IMR-90 (cell line): ENCODE measurements around the gene GPRASP1. TPM values are rescaled to one million over a fixed set of nuclear protein-coding genes. Genes with fewer than 3 reads are reported as not detected.
A peak's percentile ranks its signal among the peaks of the same experiment; 100 is the strongest.

Experiments
- ATAC-seq: fragments of 200-7000 bp; cut with Tn5 transposase; 2 replicates; pipeline ENCODE4 v1.9.1; 2020; ENCODE audit warnings: low read depth, mild to moderate bottlenecking, moderate library complexity
- BruUV-seq: library from RNA; stranded (reverse); fragments of 400-500 nt; replicated peaks from 2 replicates; lab custom pipeline; 2021; lab: Mats Ljungman, UMichigan
- CTCF ChIA-PET: fragments of 300-600 bp; formaldehyde crosslinking; extraction: SDS; loops from one replicate; lab custom pipeline; 2021; ENCODE audit warnings: antibody characterized with exemption; lab: Yijun Ruan, JAX
- POLR2A ChIA-PET: fragments of 300-600 bp; sonication (Branson Sonifier 250); formaldehyde crosslinking; loops from one replicate; lab custom pipeline; 2022; ENCODE audit warnings: antibody characterized with exemption; ENCODE audit not compliant: unreplicated experiment; lab: Charles Lee
- DNase-seq: peaks from one replicate; pipeline ENCODE4 v3.0.0; 2013
- H2AFZ ChIP-seq: replicated peaks from 2 replicates; pipeline ENCODE3; 2013; ENCODE audit warnings: low read length, mild to moderate bottlenecking; ENCODE audit not compliant: poor library complexity
- H2AK5ac ChIP-seq: 2 replicates; pipeline ENCODE4 v1.6.1; 2013; ENCODE audit warnings: low read depth, low read length, inconsistent platforms
- H2AK9ac ChIP-seq: replicated peaks from 2 replicates; pipeline ENCODE3; 2013; ENCODE audit warnings: mild to moderate bottlenecking, low read depth, low read length, moderate library complexity; ENCODE audit not compliant: poor library complexity
- H2BK120ac ChIP-seq: 2 replicates; pipeline ENCODE4 v1.6.1; 2013; ENCODE audit warnings: low read depth, low read length, inconsistent platforms
- H2BK15ac ChIP-seq: 3 replicates; pipeline ENCODE4 v1.6.1; 2013; ENCODE audit warnings: low read depth, low read length, inconsistent platforms
- H2BK20ac ChIP-seq: 2 replicates; pipeline ENCODE4 v1.6.1; 2013; ENCODE audit warnings: low read depth, mild to moderate bottlenecking, inconsistent platforms, low read length, moderate library complexity
- H2BK5ac ChIP-seq: 2 replicates; pipeline ENCODE4 v1.6.1; 2013; ENCODE audit warnings: mild to moderate bottlenecking, low read depth, low read length, inconsistent platforms; ENCODE audit not compliant: poor library complexity, severe bottlenecking
- H3K14ac ChIP-seq: replicated peaks from 2 replicates; pipeline ENCODE4 v1.6.1; 2013; ENCODE audit warnings: low read depth, low read length, inconsistent platforms
- H3K18ac ChIP-seq: 2 replicates; pipeline ENCODE4 v1.6.1; 2013; ENCODE audit warnings: low read depth, low read length, control low read depth
- H3K23ac ChIP-seq: 2 replicates; pipeline ENCODE4 v1.6.1; 2013; ENCODE audit warnings: low read depth, low read length, inconsistent platforms
- H3K27ac ChIP-seq: 2 replicates; pipeline ENCODE4 v1.5.1; 2013; ENCODE audit warnings: mild to moderate bottlenecking, control low read depth, low read length; ENCODE audit not compliant: insufficient read depth
- H3K27me3 ChIP-seq: 2 replicates; pipeline ENCODE4 v1.6.1; 2013; ENCODE audit warnings: low read length; ENCODE audit not compliant: control insufficient read depth, insufficient read depth
- H3K36me3 ChIP-seq: 2 replicates; pipeline ENCODE4 v1.6.1; 2013; ENCODE audit warnings: low read length, mixed read lengths; ENCODE audit not compliant: control insufficient read depth, insufficient read depth
- H3K4ac ChIP-seq: 2 replicates; pipeline ENCODE4 v1.6.1; 2013; ENCODE audit warnings: low read depth, low read length, inconsistent platforms
- H3K4me1 ChIP-seq: 2 replicates; pipeline ENCODE4 v1.6.1; 2013; ENCODE audit warnings: low read length, mixed read lengths; ENCODE audit not compliant: control insufficient read depth, insufficient read depth
- H3K4me2 ChIP-seq: 2 replicates; pipeline ENCODE4 v1.6.1; 2013; ENCODE audit warnings: low read depth, mild to moderate bottlenecking, control low read depth, low read length, moderate library complexity
- H3K4me3 ChIP-seq: 2 replicates; pipeline ENCODE4 v1.5.1; 2013; ENCODE audit warnings: low read depth, mild to moderate bottlenecking, control low read depth, low read length, moderate library complexity; ENCODE audit not compliant: insufficient read depth
- H3K56ac ChIP-seq: 2 replicates; pipeline ENCODE4 v1.6.1; 2013; ENCODE audit warnings: low read length, inconsistent platforms; ENCODE audit not compliant: insufficient read depth; ENCODE audit errors: extremely low read depth
- H3K79me1 ChIP-seq, 2 experiments: 2 replicates each; pipeline ENCODE4 v1.6.1; 2013; ENCODE audit warnings: low read length in 2 of 2, inconsistent platforms in 1 of 2, low read depth in 1 of 2
- H3K9ac ChIP-seq: 2 replicates; pipeline ENCODE4 v1.6.1; 2013; ENCODE audit warnings: low read depth, low read length, control low read depth
- H3K9me1 ChIP-seq: 2 replicates; pipeline ENCODE4 v1.6.1; 2013; ENCODE audit warnings: low read length, inconsistent platforms; ENCODE audit not compliant: insufficient read depth
- H3K9me3 ChIP-seq: 2 replicates; pipeline ENCODE4 v1.6.1; 2013; ENCODE audit warnings: low read length; ENCODE audit not compliant: control insufficient read depth, insufficient read depth
- H4K20me1 ChIP-seq: 2 replicates; pipeline ENCODE4 v1.6.1; 2013; ENCODE audit warnings: low read length, inconsistent platforms; ENCODE audit not compliant: insufficient read depth
- H4K5ac ChIP-seq: 2 replicates; pipeline ENCODE4 v1.6.1; 2013; ENCODE audit warnings: mild to moderate bottlenecking, low read depth, low read length, control low read depth
- H4K8ac ChIP-seq, 2 experiments: 2 replicates each; pipeline ENCODE4 v1.6.1; 2013; ENCODE audit warnings: low read depth in 2 of 2, low read length in 2 of 2, control low read depth in 1 of 2, inconsistent platforms in 1 of 2
- H4K91ac ChIP-seq: 2 replicates; pipeline ENCODE4 v1.6.1; 2013; ENCODE audit warnings: low read depth, low read length, inconsistent platforms; ENCODE audit not compliant: insufficient read depth
- CHD1 ChIP-seq: IDR thresholded peaks from 2 replicates; pipeline ENCODE4 v1.6.1; 2012; ENCODE audit warnings: low read depth, low read length, improper control_type of control experiment
- CTCF ChIP-seq: conservative IDR thresholded peaks from 2 replicates; pipeline ENCODE4 v1.5.1; 2012; ENCODE audit warnings: mild to moderate bottlenecking, low read depth, low read length, improper control_type of control experiment
- MAFK ChIP-seq: IDR thresholded peaks from 2 replicates; pipeline ENCODE4 v1.6.1; 2012; ENCODE audit warnings: low read depth, low read length, improper control_type of control experiment
- MXI1 ChIP-seq: IDR thresholded peaks from 2 replicates; pipeline ENCODE4 v1.6.1; 2012; ENCODE audit warnings: low read depth, mild to moderate bottlenecking, low read length, moderate library complexity, borderline replicate concordance
- NFE2L2 ChIP-seq: fragments of 150-350 bp; IDR thresholded peaks from 2 replicates; pipeline ENCODE4 v1.6.1; 2016; ENCODE audit warnings: low read depth, mild to moderate bottlenecking, low read length
- RAD21 ChIP-seq: IDR thresholded peaks from 2 replicates; pipeline ENCODE4 v1.6.1; 2012; ENCODE audit warnings: low read length, improper control_type of control experiment
- RFX5 ChIP-seq: IDR thresholded peaks from 2 replicates; pipeline ENCODE4 v1.8.0; 2012; ENCODE audit warnings: low read depth, mild to moderate bottlenecking, low read length, moderate library complexity
- USF2 ChIP-seq: fragments of 150-350 bp; IDR thresholded peaks from 2 replicates; pipeline ENCODE4 v1.6.1; 2017; ENCODE audit warnings: mild to moderate bottlenecking, antibody characterized with exemption, low read length, low read depth
- WGBS, 2 experiments: methylation state at CpG; one replicate each; pipeline versions ENCODE4 v1.1.5 to v1.1.7; 2013; ENCODE audit warnings: missing lambda C conversion rate in 2 of 2; ENCODE audit not compliant: insufficient read length in 1 of 2; ENCODE audit errors: extremely low coverage in 2 of 2; 5-methylcytosine and 5-hydroxymethylcytosine counted together
- dilution Hi-C: fragments of 300-500 bp; cut with HindIII; formaldehyde crosslinking; loops from one replicate; pipeline ENCODE4 v1.14.3; 2018; ENCODE audit warnings: low sequenced_read_pairs; ENCODE audit not compliant: unreplicated experiment
- in situ Hi-C: fragments of 300-500 bp; cut with MboI; formaldehyde crosslinking; loops from 3 replicates; pipeline ENCODE4 v1.14.3; 2019; ENCODE audit warnings: low sequenced_read_pairs, inconsistent platforms, mixed read lengths
- intact Hi-C: fragments of 100-400 bp; cut with micrococcal nuclease; formaldehyde crosslinking; loops from 2 replicates; pipeline ENCODE4 v1.10.0; 2022
- polyA plus RNA-seq, 3 experiments: library from polyadenylated mRNA; depleted of rRNA; stranded (reverse); fragments of >200 nt; gene quantifications; 2 replicates each; pipeline ENCODE4 v1.2.3, GENCODE V29; 2012; ENCODE audit warnings: low replicate concordance in 1 of 3
- total RNA-seq: library from RNA; depleted of rRNA; stranded (reverse); fragments of >200 nt; gene quantifications from 2 replicates; pipeline ENCODE4 v1.2.3, GENCODE V29; 2012

The GPRASP1 gene
- total and polyA plus RNA-seq, 2 of the 4 experiments (the other 2 are of a cell fraction), result 1.3 to 1.5 TPM

DNA sequence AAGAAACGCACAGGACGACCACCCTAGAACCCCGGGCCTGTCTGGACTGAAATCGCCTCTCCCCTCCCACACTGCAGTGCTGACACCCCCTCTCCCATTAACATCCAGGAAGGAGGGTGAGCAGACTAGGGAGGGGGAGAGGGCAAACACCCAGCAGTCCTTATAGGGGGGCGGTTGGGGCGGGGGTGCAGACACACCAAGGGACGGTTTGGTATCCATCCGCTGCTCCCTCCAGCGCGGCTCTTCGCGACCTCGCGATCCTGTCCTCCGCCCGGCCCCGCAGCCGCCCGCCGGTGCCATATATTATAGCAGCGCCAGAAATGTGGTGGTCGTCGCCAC, 411 bp upstream of the GPRASP1 start:
- H2BK5ac ChIP-seq, result no peak overlapping the region
- H2BK15ac ChIP-seq, result no peak overlapping the region
- ChIA-PET POLR2A (no interaction called here), CTCF (no interaction called here)
- no peak for TF ChIP-seq NFE2L2
- TF ChIP-seq MAFK, result no peak
- TF ChIP-seq USF2, result no peak
- no peak for TF ChIP-seq RFX5
- no peak for TF ChIP-seq CTCF
- TF ChIP-seq CHD1, result no peak
- no peak for TF ChIP-seq MXI1
- TF ChIP-seq RAD21, result no peak
- no TSS peak for BruUV-seq
- DNase-seq (no peak), ATAC-seq (peak; percentile 11)
- dilution Hi-C loops (no loop called here), in situ Hi-C loops (no loop called here), intact Hi-C loops (loop anchor here (5.0 kb wide), 1 partner anchor 49 kb away; no protein-coding TSS in a partner anchor)
- H4K8ac ChIP-seq, result no peak overlapping the region
- H4K91ac ChIP-seq, result no peak overlapping the region
- no peak overlapping the region for H3K9ac ChIP-seq
- H3K56ac ChIP-seq, result no peak overlapping the region
- no peaks in the 10 kb centered on the region; the same call in 1 of the 2 replicates for H3K9me1 ChIP-seq
- H2AK5ac ChIP-seq, result no peak overlapping the region
- H4K5ac ChIP-seq, result no peak overlapping the region
- H3K14ac ChIP-seq, result no peak overlapping the region
- no peaks in the 10 kb centered on the region for H3K9me3 ChIP-seq
- peak overlapping the region; percentile 85 for H2AFZ ChIP-seq
- H3K4me2 ChIP-seq, result peak overlapping the region; percentile 67
- H3K36me3 ChIP-seq, result no peaks in the 10 kb centered on the region
- no peaks in the 10 kb centered on the region for H3K4me1 ChIP-seq
- H3K4me3 ChIP-seq, result peak overlapping the region; percentile 51
- no peaks in the 10 kb centered on the region; the same call in 1 of the 2 replicates for H3K27me3 ChIP-seq
- no peak overlapping the region for H2BK20ac ChIP-seq
- H2BK120ac ChIP-seq, result no peak overlapping the region
- H3K4ac ChIP-seq, result no peak overlapping the region
- H2AK9ac ChIP-seq, result no peak overlapping the region
- 0 out of 4 replicates have a peak, but pooled peaks cover 0 to 4% of the 10 kb centered on the region in 2 experiments for H3K79me1 ChIP-seq
- H3K27ac ChIP-seq, result no peak overlapping the region
- no peak overlapping the region for H3K18ac ChIP-seq
- H4K20me1 ChIP-seq, result no peaks in the 10 kb centered on the region
- 36% methylated on average over 8 of the region's 23 CpGs; no CpG with 5 or more reads in 1 of the 2 experiments for WGBS, 2 experiments
- no peak overlapping the region for H3K23ac ChIP-seq
